Measurements from ENCODE around the gene TF. TPM values are rescaled to one million over a fixed set of nuclear protein-coding genes. Genes with fewer than 3 reads are reported as not detected.

TF gene
- polyA plus RNA-seq, 1 experiment = 0.15 TPM

DNA sequence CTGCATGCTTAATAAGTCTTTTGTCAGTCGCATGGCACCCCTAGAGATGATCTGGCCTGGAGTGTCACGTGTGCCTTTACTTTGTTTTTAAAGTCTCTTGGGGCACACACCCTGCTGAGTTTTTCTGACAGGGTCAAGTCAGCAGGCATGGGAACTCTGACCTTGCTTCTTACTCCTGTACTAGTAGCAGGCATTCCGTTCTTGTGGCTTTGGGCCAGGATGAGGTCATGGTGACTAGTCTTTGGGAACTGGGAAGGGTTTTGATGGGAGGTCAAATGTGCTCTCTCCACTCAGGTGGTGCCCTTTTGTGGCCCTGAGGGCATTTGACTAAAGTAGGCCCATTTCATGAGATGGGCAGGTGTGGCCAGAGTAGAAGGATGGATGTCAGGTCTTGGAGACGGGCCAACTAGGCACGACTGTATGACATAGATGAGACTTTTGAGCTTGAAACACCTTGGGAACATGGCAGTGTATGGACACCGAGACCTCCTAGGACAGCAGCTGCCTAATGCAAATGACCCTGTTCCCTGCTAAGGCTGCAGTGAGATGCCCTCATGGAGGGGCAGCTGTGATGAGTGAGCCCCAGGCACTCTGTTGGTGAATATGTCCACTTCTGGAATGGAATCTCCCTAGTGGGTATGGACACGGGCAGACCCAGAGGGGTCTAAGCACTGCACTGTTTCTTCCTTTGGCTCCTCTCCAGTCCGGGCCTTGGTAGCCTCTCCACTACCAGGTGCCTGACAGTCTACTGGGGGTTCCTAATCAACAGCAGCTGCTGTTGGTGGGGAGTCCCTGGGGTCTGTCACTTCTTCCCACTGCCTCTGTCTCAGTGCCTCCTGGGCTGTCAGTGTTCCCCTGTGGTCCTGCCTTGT is 75.8 kb downstream of the TF start:
- Histone ChIP-seq H3K36me3 (ENCODE audit: control insufficient read depth, insufficient read depth, low read length) (peaks cover 11% of the 10 kb centered on the region), H3K27me3 (ENCODE audit: control insufficient read depth, insufficient read depth, low read length) (no peaks in the 10 kb centered on the region), H3K4me3 (ENCODE audit: low read depth, low read length) (no peak overlapping the region)
- CTCF ChIA-PET = no interaction called here
- TF ChIP-seq, protein P1, sequence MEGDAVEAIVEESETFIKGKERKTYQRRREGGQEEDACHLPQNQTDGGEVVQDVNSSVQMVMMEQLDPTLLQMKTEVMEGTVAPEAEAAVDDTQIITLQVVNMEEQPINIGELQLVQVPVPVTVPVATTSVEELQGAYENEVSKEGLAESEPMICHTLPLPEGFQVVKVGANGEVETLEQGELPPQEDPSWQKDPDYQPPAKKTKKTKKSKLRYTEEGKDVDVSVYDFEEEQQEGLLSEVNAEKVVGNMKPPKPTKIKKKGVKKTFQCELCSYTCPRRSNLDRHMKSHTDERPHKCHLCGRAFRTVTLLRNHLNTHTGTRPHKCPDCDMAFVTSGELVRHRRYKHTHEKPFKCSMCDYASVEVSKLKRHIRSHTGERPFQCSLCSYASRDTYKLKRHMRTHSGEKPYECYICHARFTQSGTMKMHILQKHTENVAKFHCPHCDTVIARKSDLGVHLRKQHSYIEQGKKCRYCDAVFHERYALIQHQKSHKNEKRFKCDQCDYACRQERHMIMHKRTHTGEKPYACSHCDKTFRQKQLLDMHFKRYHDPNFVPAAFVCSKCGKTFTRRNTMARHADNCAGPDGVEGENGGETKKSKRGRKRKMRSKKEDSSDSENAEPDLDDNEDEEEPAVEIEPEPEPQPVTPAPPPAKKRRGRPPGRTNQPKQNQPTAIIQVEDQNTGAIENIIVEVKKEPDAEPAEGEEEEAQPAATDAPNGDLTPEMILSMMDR (IDR thresholded peaks at IDR 0.05; ENCODE audit: insufficient read depth, low read depth, low read length) = 0 out of 2 replicates have a peak, but pooled peaks have one; percentile 20
- no peak for DNase-seq (ENCODE audit: low read depth)
- POLR2A ChIA-PET = no interaction called here

DNA sequence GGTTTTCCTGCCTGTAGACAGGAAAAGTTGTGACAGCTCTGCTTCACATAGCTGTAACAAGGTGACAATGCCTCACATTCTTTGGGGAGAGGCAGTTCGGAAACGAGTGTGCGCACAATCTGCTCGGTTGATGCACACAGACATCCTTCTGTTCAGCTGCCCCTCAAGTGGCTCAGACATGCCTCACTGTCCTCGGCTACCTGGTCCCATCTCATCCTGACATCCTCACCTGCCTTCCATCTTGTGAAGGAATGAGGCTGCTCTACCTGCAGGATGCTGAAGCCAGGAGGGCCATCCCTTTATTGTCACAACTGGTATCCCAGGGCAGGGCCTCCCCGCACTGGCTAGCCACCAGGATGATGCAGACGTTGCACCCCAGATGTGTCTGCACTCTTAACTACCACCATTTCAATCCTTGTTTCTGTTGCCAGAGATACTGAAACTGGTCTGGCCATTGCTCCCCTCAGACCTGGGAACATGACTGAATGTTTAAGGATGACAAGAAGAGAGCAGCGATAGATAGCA is 78.8 kb downstream of the TF start:
- no peak for DNase-seq (ENCODE audit: low read depth)
- H3K27me3 ChIP-seq (ENCODE audit: control insufficient read depth, insufficient read depth, low read length) = peaks cover under 1% of the 10 kb centered on the region; the same call in 1 of the 2 replicates
- POLR2A ChIA-PET = no interaction called here
- H3K36me3 ChIP-seq (ENCODE audit: control insufficient read depth, insufficient read depth, low read length) = peaks cover 9% of the 10 kb centered on the region
- TF ChIP-seq, protein P1 (IDR thresholded peaks at IDR 0.05; ENCODE audit: insufficient read depth, low read depth, low read length) = no peak
- H3K4me3 ChIP-seq (ENCODE audit: low read depth, low read length) = no peak overlapping the region
- CTCF ChIA-PET = no interaction called here

DNA sequence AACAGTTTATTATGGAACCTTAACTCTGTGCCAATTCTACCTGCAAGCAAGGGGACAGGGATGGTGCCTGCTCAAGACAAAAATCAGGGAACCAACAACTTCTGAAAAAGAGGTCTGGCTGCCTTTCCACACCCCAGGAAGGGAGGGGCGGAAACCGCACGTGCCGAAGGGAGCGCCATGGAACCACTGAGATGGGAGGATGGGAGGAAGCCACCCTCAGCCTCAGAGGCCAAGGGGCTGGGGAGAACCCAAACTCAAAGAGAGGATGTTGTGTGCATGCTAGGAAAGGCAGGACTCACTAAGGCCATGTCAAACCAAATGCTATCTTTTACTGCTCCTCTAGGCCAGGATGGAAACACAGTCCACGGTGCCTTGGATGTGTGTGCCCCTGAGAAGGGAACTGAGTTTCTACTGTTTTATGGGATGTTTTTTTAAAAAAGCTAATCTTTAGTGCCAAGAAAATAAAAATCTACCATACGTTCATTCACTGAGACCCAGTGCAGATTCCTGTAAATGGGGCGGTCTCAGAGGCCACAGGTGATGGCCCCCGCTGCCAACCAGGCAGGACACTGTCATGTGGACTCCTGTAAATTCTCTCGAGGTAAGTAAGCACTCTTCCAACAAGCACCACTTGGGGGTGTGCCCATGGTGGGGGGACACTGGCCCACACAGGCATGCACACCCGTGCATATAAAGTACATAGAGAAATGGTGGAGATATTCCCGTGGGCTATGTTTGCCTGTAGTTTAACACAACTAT is 80.0 kb downstream of the TF start:
- H3K27me3 ChIP-seq (ENCODE audit: control insufficient read depth, insufficient read depth, low read length) = peaks cover 1% of the 10 kb centered on the region; the same call in 1 of the 2 replicates
- DNase-seq (ENCODE audit: low read depth) = no peak
- ChIA-PET CTCF (no interaction called here), POLR2A (no interaction called here)
- TF ChIP-seq, protein P1 (IDR thresholded peaks at IDR 0.05; ENCODE audit: insufficient read depth, low read depth, low read length) = no peak
- no peak overlapping the region for H3K4me3 ChIP-seq (ENCODE audit: low read depth, low read length)
- peaks cover 6% of the 10 kb centered on the region for H3K36me3 ChIP-seq (ENCODE audit: control insufficient read depth, insufficient read depth, low read length)

DNA sequence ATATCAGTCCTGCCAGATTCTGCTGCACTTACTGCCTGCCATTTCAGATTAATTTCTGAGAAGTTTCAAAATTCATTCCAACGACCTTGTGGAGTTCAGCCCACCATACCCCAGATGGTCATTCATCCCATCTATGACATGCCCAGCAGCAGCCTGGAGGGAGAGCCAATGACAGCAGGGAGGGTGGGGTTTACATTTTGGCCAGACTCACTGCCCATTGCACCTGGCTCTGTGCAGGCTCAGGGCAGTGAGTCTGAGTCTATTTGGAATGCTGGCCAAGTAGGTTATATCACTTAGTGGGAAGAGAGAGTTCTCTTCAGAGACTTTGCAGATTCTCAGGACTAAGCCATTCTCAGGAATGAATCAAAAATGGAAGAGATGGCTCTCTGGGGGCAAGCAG is 80.9 kb downstream of the TF start:
- no peak overlapping the region for H3K4me3 ChIP-seq (ENCODE audit: low read depth, low read length)
- H3K27me3 ChIP-seq (ENCODE audit: control insufficient read depth, insufficient read depth, low read length) = peaks cover 1% of the 10 kb centered on the region; the same call in 1 of the 2 replicates
- H3K36me3 ChIP-seq (ENCODE audit: control insufficient read depth, insufficient read depth, low read length) = peaks cover 5% of the 10 kb centered on the region
- CTCF ChIA-PET = interaction anchor here (2.7 kb wide), 1 partner anchor 9 kb away, joined by 8 read pairs; no protein-coding TSS in a partner anchor
- POLR2A ChIA-PET = no interaction called here
- DNase-seq (ENCODE audit: low read depth) = no peak
- TF ChIP-seq, protein P1 (IDR thresholded peaks at IDR 0.05; ENCODE audit: insufficient read depth, low read depth, low read length) = no peak

DNA sequence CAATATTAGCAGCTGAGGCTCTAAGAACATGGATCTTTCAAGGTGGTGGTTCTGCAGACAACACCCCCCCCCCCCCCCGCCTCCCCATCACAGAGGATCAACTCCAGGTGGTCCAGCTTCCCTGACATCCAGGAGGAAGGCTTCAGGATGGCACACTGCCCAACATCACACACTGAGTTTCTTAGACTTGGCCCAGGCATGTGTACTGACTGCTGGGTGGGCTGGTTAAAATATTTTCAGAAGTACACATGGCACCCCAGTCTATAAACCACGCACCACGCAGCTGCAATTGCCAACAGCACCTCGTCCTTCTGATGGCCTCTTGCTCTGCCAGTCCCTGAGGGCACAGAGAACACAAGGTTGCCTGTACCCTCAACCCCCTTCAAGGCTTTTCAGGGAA is 81.5 kb downstream of the TF start:
- Histone ChIP-seq H3K4me3 (ENCODE audit: low read depth, low read length) (no peak overlapping the region), H3K27me3 (ENCODE audit: control insufficient read depth, insufficient read depth, low read length) (peaks cover 1% of the 10 kb centered on the region; the same call in 1 of the 2 replicates), H3K36me3 (ENCODE audit: control insufficient read depth, insufficient read depth, low read length) (peaks cover 4% of the 10 kb centered on the region)
- TF ChIP-seq, protein P1 (IDR thresholded peaks at IDR 0.05; ENCODE audit: insufficient read depth, low read depth, low read length) = no peak
- ChIA-PET CTCF (interaction anchor here (2.7 kb wide), 1 partner anchor 10 kb away, joined by 8 read pairs; no protein-coding TSS in a partner anchor), POLR2A (no interaction called here)
- DNase-seq (ENCODE audit: low read depth) = no peak
